ENCODE measurements around the gene EIF5.

The EIF5 gene

DNA sequence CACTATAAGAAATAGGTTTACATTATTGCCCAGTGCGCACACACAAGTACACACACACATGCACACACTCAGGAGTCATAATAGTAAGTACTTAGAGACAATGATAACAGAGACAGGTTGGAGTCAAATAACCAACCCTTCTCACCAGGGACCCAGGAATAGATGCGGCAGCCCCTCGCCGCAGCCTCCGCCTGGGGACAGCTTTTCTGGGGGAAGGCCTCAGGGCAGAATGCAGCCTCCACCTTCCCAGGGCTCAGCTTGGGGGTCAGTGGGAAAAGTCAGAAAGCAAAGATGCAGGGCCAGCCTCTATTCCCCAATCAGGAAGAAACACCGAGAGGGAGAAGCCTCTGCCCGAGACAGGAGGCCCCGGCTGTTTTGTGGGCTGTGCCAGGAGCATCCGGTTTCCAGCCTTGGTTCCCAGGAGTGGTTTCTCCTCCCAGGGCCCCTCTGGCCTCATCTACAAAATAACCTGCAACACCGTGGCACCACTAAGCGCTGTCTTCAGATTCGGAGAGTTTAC, 23.4 kb upstream of the EIF5 start:
- DNase-seq, result no peak

GRCh38 chr14:103311171-103311997, 22.7 kb upstream of the EIF5 start:
- DNase-seq, result no peak

GRCh38 chr14:103312006-103312635, 21.9 kb upstream of the EIF5 start:
- DNase-seq, result no peak

GRCh38 chr14:103313704-103314103, 20.3 kb upstream of the EIF5 start:
- DNase-seq, result no peak

- no peak for DNase-seq
Measured at GRCh38 chr14:103314496-103315277, 19.4 kb upstream of the EIF5 start.

- no peak for DNase-seq
Measured at GRCh38 chr14:103315351-103315911, 18.6 kb upstream of the EIF5 start.

DNA sequence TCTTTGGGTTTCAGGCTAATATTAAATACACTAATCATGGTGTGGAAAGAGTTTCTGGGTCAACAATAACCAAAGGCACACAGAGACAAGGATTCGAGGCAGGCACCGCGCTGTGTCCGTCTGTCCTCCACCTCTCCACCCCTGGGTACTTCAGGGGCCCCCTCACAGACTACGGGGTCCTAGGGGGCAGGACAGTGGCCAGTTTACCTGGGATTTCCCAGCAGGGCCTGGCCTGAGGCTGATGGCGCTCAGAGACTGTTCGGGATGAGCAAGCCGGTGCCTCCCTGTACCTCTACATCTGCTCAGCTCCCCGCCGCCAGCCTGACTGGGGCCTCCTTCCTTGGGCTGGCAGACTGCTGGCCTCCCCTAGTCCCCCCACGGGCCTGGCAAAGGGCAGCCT, 18.1 kb upstream of the EIF5 start:
- DNase-seq, result no peak

- no peak for DNase-seq
Measured at GRCh38 chr14:103316721-103317121, 17.3 kb upstream of the EIF5 start.

GRCh38 chr14:103317251-103317650, 16.8 kb upstream of the EIF5 start:
- no peak for DNase-seq

DNA sequence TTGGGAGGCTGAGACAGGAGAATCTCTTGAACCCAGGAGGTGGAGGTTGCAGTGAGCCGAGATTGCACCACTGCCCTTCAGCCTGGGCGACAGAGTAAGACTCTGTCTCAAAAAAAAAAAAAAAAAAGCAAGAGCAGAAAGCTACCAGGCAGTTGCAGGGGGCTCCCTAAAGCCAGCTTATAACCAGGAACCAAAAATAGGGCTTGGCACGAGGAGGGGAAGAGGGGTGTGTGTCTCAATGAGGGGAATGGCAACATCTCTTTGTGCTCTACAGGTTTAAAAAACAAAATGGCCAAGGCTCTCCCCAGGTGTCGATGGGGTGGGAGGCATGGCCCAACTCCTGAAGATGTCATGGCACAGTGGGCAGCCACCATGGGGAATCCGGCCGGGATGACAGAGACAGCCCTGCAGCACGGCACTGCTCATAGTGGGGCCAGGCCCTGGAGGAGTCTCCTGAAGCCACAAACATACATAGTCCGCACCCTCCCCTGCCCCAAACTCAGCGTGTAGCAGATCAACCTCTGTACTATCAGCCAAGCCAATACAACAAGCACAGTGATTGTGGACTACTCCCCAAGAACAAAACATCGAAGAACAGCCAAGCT, 16.0 kb upstream of the EIF5 start:
- no peak for DNase-seq

GRCh38 chr14:103318750-103319419, 15.2 kb upstream of the EIF5 start:
- DNase-seq, result no peak

- DNase-seq, result no peak
Measured at GRCh38 chr14:103319422-103319821, 14.6 kb upstream of the EIF5 start.

DNA sequence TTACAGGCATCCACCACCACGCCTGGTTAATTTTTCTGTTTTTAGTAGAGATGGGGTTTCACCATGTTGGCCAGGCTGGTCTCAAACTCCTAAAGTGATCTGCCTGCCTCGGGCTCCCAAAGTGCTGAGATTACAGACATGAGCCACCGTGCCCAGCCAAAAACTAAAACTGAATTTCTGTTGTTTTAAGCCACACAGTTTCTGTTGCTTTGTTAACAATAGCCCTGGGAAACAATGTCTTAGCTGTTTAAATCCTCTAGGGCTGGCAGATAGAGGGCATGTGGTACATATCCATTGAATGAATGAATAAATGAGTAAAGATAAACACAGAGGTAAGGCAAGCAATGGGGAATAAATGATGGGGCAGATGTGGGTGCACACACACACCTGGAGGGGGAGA, 8.0 kb upstream of the EIF5 start:
- no peak for DNase-seq

DNA sequence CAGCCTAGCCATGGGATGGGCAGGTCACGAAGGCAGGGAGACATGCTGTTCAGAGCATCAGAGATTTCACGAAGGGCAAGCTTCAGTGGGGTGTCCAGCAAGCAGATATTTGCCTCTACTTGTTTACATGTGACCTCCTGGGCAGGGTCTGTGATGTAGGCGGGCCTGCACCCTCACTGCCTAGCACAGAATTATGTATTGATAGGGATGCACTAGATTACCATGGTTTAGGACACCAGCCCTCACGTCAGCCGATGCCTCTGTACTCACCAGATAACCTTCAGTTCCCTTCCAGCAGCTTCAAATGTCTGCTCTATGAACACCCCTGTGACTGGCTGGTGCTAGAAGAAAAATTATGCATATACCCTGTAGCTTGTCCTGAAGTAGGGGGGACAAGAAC, 5.1 kb upstream of the EIF5 start:
- DNase-seq, result no peak

- no peak for DNase-seq
Measured at GRCh38 chr14:103329401-103330347, 4.4 kb upstream of the EIF5 start.

DNA sequence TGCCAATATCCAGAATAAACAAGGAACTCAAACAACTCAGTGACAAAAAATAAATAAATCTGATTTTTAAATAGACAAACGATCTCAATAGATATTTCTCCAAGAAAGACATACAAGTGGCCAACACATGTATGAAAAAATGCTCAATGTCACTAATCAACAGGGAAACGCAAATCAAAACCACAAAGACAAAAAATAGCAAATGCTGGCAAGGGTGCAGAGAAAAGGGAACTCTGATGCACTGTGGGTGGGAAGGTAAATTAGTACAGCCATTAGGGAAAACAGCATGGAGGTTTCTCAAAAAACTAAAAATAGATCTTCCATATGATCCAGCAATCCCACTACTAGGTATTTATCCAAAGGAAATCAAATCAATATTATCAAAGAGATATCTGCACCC, 3.5 kb upstream of the EIF5 start:
- no peak for DNase-seq

DNA sequence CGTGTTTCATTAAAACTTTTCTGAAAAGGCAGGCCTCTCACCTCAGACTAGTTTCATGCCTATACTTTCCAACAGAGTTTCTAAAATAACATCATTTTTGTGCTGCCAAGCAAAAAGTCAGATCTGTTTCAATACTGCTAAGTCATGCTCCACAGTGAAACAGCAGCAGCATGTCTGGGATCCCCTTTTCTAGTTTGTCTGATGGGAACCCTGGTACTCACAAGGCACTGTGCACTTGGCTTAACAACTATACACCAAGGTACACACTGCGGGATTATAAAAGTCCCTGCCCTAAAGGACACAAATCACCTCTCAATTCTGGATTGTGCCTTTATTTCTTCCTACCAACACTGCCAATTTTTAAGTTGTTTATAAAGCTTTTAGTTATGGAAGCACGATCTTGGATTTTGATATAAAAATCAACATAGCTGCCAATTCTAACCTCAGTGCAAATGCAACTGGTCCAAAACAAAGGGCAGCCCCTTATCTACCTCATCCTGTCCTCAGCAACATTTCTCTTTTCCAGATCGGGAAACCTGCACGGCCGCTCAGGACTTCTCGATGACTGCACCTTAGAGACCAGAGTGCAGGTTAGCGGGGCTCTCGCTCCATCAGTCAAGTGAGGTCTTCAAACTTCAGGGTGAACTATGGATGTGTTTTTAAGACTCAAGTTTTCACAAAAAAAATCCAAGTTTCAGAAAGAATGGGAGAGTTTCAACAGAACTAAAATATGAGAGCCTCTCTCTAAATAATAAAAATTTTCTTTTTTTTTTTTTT, 1.7 kb upstream of the EIF5 start:
- no peak for DNase-seq

GRCh38 chr14:103334644-103335622, 896 bp downstream of the EIF5 start:
- peak; percentile 80 for DNase-seq

- DNase-seq, result no peak
Measured at GRCh38 chr14:103336191-103336590, 2.2 kb downstream of the EIF5 start.
